ENCODE measurements around the gene DYTN.
A peak's percentile ranks its signal among the peaks of the same experiment; 100 is the strongest.
"Not testable (repeated sequence)": the region's sequence is repeated elsewhere in the genome, so short reads cannot be mapped to it uniquely, and the experiment has no call there.

DYTN gene

DNA sequence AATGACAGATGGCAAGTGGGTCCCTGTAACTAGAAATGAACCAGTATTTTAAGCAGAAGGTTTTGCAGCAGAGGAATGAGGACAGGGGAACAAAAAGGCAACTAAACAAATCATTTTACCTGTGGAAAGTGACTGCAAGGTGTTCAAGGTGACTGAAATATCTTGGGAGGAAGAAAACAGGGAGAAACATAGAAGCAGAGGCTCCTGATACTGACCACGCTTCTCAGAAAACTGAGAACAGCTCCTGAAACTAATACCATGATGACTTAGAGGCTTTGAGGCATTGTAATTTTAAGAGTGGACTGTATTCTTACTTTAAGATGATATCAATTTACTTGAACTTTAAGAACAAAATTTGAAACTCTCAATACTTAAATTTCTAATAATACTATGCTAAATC, at the start of gene DYTN:
Gene DYTN (minus strand): TSS at position 101 of the 400 bp plus-strand sequence. CDS start 117 bp downstream, outside the sequence.
- no peak for DNase-seq (ENCODE audit: low read depth in 2 of 2)

DNA sequence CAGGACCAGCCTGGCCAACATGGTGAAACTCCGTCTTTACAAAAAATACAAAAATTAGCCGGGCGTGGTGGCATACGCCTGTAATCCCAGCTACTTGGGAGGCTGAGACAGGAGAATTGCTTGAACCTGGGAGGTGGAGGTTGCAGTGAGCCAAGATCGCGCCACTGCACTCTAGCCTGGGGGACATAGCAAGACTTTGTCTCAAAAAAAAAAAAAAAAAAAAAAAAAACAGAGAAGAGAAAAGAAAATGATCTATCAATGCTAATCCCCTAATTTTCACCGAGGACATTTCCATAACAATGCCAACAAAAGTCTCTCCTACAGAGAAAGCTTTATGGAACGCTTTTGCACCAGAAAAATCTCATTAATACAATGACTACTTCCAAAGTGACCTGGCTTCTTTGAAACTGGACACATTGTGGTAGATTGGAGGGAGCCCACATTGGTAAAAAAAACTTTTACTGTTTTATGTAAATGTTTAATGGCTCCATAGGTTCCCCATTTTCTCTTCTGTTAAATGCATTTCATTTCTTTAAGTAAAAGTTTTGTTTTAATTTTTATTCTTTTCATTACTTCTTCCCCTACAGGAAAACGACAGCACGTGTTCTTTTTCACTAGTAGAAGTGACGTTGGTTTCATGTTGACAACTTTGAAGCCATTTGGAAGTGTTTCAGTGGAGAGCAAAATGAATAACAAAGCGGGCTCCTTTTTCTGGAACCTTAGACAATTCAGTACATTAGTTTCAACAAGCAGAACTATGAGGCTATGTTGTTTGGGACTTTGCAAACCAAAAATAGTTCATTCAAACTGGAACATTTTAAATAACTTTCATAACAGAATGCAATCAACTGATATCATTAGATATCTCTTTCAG, 48.1 kb upstream of the DYTN start:
- DNase-seq (ENCODE audit: low read depth in 2 of 2), result no peak

DNA sequence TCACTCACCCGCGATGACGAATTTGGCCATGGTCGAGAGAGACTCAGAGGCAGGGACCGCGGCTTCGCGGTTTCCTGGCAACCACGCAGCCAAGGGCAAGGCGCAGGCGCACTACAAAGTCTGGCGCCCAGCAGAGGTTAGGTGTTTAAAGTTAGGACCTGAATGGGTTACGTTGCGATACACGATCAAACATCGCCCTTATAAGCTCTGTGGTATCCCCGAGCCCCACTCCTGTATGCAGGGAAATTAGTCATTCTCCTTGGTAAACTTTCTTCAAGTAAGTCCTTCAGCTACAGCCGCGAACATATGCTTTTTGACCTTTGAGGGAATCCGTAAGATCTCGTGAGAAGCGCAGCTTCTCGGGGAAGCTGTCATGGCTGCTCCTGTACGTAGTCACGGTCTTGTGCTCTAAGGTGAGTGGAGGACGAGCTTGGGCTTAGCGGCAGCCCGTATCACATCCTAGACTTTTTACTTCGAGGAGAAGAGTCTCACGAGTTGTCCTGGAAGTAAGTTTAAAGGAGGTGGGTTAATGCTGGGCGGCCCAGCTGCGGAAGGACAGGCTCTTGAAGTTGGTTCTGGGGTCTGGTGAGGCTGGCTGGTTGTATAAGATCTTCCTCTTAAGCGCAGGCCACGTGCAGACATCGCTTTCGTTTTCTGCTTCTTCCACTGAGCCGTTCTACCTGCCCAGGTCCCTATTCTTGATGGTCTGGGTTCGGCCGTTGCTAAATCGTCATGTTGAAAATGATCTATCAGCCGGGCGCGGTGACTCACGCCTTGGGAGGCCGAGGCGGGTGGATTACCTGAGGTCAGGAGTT, 47.3 kb upstream of the DYTN start, which contains the start of the genes FASTKD2 and MDH1B:
Gene FASTKD2 (plus strand): TSS at position 365 of the 815 bp plus-strand sequence. CDS start 1,088 bp downstream, outside the sequence.
Gene MDH1B (minus strand): TSS at position 87 of the 815 bp plus-strand sequence. CDS start 57 bp downstream, at position 30.
- DNase-seq (ENCODE audit: low read depth in 2 of 2), result peak; percentile 38 to 61

- no peak for DNase-seq (ENCODE audit: low read depth in 2 of 2)
These were observed 46.6 kb upstream of the DYTN start for GRCh38 chr2:206764673-206765241.

- no peak for DNase-seq (ENCODE audit: low read depth in 2 of 2)
These were observed 38.6 kb upstream of the DYTN start for GRCh38 chr2:206756816-206757215.

DNA sequence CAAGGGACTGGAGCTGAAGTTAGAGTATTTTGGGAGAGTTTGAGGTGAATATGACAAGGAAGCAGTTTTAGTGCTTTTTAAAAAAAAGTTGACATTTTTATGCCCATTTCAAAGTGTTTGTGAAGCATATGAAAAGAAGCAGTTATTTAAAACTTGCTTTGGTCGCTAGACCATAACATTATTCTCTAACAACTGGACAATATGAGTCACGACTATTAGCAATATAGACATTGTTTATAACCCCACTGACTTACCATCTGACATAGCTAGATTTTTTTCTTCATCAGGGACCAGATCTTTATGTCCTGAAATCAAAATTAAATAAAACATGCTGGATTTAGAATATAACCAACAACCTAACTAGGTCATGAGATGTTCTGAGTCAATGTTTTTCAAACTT, 22.6 kb upstream of the DYTN start:
- no peak for DNase-seq (ENCODE audit: low read depth in 2 of 2)

- no peak for DNase-seq (ENCODE audit: low read depth in 2 of 2)
These were observed 21.1 kb upstream of the DYTN start for GRCh38 chr2:206739271-206739670.

GRCh38 chr2:206736935-206737334, 18.7 kb upstream of the DYTN start:
- no peak for DNase-seq (ENCODE audit: low read depth in 2 of 2)

- no peak for DNase-seq (ENCODE audit: low read depth in 2 of 2)
These were observed 15.1 kb upstream of the DYTN start for GRCh38 chr2:206733341-206733740.

DNA sequence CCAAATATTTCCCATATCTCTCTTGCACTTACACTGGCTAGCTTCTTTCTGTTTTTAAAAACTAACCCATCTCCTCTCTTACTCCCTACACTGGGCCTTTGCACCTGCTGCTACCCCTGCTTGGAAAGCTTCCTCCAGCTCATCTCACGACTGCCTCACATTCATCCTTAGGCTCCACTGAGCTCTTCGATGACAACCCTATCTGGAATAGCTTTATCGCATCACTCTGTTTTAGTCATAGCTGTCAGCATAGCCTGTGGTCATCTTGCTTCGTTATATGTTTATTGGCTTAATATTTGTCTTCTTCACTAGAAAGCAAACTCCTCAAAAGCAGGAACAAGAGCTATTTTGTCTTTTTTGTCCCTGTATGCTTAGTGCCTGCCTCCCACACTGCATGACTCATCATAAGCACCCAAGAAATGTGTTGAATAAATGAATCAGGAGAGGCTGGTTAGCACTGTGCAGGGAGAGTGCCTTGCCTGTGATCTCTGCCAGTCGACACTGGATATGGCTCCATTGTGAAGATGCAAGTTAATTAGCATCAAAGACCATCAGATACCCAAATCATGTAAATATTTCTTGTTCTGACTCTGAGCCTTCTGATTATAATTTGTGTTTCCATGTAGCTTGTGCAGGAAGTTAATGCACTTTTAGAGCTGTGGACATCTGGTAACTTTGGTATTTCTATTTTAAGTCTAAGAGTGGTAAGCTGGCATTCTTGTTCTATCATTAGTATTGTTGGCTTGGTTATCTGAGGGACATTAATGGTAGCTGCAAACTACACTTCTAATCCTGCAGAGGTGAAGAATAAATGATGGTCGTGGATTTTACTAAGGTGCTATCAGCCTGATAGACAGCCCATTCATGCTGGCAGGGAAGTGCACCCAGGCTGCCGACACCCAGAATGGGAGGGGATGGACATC, 10.3 kb upstream of the DYTN start:
- DNase-seq (ENCODE audit: low read depth in 2 of 2), result no peak

- DNase-seq (ENCODE audit: low read depth in 2 of 2), result no peak
These were observed 9.1 kb upstream of the DYTN start for GRCh38 chr2:206727287-206727686.

GRCh38 chr2:206723288-206723687, 5.1 kb upstream of the DYTN start:
- DNase-seq (ENCODE audit: low read depth in 2 of 2), result no peak

GRCh38 chr2:206721256-206721920, 3.2 kb upstream of the DYTN start:
- no peak for DNase-seq (ENCODE audit: low read depth in 2 of 2)

GRCh38 chr2:206716623-206717022, 1.6 kb downstream of the DYTN start:
- no peak for DNase-seq (ENCODE audit: low read depth in 2 of 2)

GRCh38 chr2:206715183-206715582, 3.0 kb downstream of the DYTN start:
- DNase-seq (ENCODE audit: low read depth in 2 of 2), result not testable (repeated sequence)

DNA sequence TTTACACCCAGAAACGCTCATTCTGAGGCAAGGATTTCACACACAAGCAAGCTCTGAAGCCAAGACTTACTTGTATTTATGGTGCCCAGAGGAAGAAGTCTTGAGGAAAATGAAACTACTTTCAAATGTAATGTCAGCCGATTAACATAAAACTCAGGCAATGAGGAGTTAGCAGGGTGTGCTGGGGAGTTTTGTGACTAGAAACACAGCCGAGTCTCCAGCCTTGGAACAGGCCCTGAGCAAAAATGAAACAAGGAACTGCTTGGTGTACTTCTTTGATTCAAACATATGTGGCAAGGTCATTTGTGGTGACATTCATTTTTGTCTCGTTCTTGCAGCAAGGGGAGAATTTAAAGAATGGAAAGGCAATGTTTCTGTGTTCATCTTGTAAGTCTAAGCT, 4.5 kb downstream of the DYTN start:
- DNase-seq (ENCODE audit: low read depth in 2 of 2), result no peak

GRCh38 chr2:206708286-206708685, 9.9 kb downstream of the DYTN start:
- DNase-seq (ENCODE audit: low read depth in 2 of 2), result no peak

- no peak for DNase-seq (ENCODE audit: low read depth in 2 of 2)
These were observed 11.0 kb downstream of the DYTN start for GRCh38 chr2:206707164-206707701.

- DNase-seq (ENCODE audit: low read depth in 2 of 2), result no peak
These were observed 16.1 kb downstream of the DYTN start for GRCh38 chr2:206701952-206702605.

DNA sequence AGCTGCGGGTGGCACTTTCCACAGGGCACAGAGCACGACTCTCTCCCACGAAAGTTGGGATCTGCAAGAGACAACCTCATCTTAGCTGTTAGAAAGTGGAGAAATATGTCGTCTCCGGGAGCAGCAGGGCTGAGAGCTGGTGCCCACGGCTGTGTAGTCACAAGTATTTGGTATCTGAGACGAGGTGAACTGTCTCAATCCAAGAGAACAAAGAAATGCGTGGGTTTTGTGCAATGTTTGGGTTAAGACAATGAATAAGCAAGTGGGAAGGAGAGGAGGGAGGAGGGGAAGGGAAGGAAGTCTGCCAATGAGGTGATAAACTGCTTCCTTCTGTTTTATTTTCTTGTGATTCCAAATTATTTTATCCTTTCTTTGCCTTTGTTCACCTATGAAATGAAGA, 18.0 kb downstream of the DYTN start:
- no peak for DNase-seq (ENCODE audit: low read depth in 2 of 2)

Data from stimulated activated CD4-positive, alpha-beta T cell treated with anti-CD3 and anti-CD28 coated beads, Interleukin-1b, Interleukin-23, amount 100 ng/mL, for 1 hour (primary cell).